ENCODE measurements around the gene MPP2.
"Not testable (repeated sequence)": the region's sequence is repeated elsewhere in the genome, so short reads cannot be mapped to it uniquely, and the experiment has no call there.

The MPP2 gene

DNA sequence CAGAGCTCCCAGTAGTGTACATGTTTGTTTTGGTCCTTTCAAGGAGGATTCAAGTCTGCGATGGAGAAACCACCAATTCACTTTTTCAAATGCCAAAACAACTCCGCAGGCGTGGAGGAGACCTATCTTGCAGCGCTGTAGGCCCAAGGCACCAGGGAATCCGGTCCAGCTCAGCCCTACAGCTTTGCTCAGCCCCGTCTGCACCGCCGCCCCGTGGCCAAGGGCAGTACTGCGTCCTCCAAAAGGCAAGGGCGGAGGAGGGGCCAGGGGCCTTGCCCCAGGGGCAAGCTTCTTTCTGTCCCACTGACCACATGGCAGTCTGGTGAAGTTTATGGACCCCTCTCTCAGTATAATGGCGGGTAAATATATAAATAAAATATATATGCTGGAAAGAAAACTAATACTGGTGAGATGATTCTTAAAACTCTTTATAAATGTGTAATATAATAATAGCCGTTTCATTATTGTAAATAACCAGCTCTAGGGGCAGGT lies 61.1 kb downstream of the MPP2 start:
- peak; percentile 49 to 63 for DNase-seq (ENCODE audit: low read depth in 2 of 2)

DNA sequence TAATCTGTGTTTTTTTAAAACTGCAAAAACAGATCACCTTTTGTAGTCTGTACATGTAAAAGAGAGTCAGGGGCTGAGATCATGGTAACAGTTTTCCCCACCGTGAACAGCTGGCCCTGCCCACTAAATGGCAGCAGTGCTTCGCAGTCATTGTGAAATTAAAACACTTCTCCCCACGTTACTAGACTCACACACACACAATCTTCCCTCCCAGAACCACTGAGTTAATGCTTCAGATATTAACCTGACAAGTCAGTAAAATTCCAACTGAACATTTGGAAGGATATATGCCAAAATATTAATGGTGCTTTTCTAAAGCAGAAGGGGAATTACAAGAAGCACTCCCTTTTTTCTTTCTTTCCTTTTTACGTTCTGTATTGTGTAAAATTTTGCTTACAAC lies 61.6 kb downstream of the MPP2 start:
- DNase-seq (ENCODE audit: low read depth in 2 of 2), result no peak

DNA sequence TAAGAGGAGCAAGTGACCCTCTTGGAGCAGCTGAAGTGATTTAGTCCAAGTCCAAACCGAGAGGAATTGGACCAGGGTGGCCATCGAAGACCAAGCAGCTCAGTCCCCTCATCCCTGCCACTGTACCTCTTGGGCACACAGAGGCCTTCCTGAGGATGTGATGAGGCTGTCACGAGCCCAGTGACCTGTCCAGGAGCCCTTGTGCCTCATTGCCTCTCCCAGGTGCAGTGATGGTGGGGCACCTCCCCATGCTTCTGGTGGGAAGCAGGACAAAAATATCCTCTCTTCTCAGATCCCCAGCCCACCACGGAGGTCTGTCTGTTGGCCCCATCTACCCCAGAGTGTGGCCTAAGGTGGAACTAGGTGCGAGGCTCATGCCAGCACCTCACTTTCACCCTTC lies 63.1 kb downstream of the MPP2 start:
- DNase-seq (ENCODE audit: low read depth in 2 of 2), result no peak

DNA sequence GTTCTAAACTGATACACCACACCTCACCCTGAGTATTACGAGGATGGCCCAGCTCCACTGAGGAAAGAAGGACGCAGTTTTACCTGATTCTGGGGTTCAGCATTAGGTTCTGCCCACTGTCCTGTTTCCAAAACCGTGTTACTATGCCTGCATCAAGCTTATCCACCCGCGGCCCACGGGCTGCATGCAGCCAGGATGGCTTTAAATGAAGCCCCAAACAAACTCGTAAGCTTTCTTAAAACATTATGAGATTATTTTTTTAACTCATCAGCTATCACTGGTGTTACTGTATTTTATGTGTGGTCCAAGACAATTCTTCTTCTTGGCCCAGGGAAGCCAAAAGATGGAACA lies 64.4 kb downstream of the MPP2 start:
- DNase-seq (ENCODE audit: low read depth in 2 of 2), result no peak

DNA sequence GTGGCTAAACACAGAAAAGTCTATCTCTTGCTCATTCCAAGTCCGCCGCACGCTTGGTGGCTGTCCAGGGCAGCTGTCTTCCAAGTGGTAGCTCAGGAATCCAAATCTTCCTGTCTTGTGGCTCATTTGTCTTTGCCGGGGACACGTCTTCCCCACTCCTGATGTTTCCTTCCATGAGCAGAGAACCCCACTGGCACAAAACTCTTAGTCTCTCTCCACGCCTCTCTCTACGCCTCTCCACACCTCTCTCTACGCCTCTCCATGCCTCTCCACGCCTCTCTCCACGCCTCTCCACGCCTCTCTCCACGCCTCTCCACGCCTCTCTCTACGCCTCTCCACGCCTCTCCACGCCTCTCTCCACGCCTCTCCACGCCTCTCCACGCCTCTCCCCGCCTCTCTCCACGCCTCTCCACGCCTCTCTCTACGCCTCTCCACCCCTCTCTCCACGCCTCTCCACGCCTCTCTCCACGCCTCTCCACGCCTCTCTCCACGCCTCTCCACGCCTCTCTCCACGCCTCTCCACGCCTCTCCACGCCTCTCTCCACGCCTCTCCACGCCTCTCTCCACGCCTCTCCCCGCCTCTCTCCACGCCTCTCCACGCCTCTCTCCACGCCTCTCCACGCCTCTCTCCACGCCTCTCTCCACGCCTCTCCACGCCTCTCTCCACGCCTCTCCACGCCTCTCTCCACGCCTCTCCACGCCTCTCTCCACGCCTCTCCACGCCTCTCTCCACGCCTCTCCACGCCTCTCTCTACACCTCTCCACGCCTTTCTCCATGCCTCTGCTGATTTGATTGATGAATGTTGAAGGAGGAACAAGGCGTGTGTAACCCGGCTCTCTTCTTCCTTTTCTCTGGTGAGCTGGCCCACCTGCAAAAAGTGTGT lies 65.0 kb downstream of the MPP2 start:
- DNase-seq (ENCODE audit: low read depth in 2 of 2), result not testable (repeated sequence)

DNA sequence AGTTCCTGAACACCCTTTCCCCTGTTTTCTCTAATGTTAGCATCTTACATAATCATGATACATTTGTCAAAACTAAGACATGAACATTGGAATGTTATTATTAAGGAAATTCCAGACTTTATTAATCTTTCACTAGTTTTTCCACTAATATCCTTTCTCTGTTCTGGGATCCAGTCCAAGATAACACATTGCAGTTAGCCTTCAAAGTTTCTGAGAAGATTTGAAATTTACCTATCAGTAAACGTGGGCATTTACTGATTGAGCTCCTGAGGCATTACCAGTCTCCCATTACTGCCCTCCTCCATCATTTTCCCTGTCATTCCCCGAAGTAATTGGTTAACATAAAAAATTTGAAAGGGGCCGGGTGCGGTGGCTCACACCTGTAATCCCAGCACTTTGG lies 66.1 kb downstream of the MPP2 start:
- no peak for DNase-seq (ENCODE audit: low read depth in 2 of 2)

DNA sequence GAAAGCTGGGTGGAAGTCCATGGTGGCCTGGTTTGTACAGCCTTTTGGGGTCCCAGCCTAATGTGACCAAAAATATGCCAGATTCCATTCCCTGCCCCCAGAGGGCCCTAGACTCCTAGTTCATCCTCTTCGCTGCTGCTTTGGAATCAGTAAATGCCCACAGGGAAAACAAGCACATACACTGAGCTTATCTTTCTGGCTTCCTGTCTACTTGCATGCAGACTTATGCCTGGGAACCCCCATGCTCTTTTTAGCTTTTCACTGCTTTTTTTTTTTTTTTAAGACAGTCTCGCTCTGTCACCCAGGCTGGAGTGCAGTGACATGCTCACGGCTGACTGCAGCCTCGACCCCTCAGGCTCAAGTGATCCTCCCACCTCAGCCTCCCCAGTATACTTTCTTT lies 66.5 kb downstream of the MPP2 start:
- DNase-seq (ENCODE audit: low read depth in 2 of 2), result no peak

DNA sequence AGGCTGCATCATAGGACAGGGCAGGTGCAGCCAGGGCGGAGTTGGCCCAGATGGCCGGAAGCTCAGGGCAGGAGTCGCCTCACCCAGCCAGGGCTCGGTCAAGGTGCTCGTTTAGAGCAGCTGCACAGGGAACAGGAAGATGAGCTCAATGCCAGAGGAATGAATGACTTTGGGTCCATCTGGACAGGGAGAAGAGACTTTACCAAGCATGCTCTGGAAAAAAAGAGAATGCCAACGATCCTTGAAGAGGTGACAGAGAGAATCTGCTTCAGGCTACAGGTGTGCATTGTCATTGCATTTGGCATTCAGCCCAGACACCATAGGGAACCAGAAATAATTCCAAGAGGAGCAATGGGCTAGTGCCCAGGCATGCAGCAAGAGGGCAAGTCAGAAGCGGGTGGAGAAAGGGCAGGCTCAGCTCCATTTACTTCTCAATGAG lies 67.6 kb downstream of the MPP2 start:
- no peak for DNase-seq (ENCODE audit: low read depth in 2 of 2)

DNA sequence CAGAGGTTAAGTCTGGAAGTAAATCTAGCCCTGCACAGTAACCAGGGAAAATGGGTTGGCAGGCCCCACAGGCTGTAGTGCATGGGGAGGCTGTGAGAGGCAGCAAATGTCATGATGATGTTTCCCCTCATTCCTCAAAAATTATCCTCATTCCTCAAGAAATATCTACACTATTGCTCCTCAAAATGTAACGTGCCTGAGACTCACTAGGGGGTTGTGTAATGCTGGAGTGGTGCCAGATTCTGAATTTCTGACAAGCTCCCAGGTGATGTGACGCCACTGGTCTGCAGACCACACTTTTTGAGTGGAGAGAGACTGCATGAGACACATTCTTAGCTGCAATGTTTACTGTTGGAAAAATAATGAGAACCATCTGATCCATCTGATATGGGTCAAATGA lies 73.2 kb downstream of the MPP2 start:
- no peak for DNase-seq (ENCODE audit: low read depth in 2 of 2)

DNA sequence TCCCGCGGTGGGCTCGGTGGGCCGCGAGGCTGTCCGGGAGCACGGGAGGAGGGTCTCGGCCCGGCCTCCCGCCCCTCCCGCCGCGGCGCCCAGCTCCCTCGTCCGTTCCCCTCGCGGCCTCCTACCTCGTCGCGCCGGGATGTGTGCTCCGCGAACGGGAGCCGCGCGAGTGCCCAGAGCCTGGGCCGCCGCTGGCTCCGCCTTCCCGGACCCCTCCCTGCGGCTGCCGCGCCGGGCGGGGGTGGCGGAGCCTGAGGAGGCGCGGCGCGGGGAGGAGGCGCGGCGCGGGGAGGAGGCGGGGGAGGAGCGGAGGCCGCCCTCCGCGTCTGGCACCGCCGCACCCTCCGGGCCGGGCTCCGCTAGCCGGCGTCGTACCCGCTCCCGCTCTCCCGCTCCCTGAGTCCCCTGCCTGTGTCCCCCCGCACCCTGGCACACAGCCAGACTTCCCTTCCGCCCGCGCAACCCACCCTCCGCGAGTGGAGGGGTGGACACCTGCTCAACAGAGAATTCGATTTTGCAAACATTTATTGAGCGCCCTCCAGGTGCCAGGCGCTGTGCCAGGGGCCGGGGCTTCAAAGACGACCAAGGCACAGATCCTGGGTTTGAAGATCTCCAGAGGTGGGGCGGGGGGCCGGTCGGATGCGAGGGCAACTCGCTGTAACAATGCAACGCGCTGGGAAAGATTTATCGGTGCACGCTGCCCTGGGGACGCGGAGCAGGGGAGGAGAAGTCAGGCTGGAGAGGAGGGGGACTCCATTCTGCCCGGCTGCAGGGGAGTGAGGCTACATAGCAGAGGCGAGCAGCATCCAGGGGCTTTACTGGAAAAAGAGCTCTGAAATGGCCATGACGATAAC lies 74.1 kb downstream of the MPP2 start, which contains the start of gene MPP3:
Gene MPP3, minus strand, starts transcription at position 171 of the 854 bp plus-strand sequence. CDS start 1,240 bp downstream, outside the sequence.
- DNase-seq (ENCODE audit: low read depth in 2 of 2), result no peak

DNA sequence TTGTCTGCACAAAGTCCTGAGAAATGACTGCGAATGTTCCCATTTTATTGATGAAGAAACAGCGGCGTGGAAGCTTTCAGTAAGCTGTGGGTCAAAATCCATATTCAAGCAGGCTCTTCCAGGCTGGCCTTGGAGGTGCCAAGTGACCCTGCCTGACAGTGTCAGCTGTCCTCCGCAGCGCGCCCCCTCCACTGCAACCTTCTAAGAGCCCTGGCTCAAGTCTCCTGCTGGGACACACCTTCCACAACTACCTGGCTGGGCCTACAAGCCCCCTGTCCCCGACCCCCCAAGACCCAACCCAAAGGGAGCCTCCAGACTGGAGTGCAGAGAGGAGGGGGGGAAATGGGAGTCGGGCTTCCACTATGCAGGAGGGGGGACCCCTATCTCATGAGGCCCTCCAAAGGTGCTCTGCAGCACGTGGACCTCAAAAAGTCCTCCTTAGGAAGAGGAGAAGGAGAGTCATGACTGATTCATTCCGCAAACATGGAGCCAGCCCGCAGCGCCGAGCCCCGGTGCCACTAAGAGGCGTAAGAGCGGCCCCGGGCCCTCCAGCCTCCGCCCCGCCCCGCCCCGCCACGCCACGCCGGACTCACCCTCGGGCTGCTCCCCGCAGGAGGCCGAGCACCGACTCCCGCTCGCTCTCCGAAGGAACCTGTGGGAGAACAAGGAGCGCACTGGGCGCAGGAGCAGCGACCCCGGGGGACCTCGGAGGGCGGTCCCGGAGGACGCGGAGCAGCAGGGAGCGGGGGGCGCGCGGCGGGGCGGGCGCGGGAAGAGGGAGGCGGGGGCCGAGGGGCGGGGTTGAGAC lies 75.0 kb downstream of the MPP2 start:
- no peak for DNase-seq (ENCODE audit: low read depth in 2 of 2)

DNA sequence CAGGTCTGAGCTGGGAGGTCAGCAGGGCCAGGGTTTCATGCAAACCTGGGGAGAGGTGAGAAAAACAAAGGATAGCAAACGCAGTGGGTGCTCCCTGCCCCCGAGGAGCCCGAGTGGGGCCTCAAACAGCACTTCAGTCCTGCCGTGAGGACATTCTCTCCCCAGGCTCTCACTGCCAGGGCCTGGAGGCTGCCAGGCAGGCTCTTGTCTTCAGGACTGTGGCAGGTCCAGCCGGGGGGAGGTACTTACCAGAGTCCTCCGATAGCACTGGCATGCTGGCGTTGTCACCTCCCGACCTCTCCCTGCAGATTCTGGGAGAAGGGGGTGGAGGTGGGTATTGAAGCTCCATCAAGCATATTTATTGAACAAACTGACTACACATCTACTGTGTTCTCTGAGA lies 75.7 kb downstream of the MPP2 start:
- no peak for DNase-seq (ENCODE audit: low read depth in 2 of 2)

DNA sequence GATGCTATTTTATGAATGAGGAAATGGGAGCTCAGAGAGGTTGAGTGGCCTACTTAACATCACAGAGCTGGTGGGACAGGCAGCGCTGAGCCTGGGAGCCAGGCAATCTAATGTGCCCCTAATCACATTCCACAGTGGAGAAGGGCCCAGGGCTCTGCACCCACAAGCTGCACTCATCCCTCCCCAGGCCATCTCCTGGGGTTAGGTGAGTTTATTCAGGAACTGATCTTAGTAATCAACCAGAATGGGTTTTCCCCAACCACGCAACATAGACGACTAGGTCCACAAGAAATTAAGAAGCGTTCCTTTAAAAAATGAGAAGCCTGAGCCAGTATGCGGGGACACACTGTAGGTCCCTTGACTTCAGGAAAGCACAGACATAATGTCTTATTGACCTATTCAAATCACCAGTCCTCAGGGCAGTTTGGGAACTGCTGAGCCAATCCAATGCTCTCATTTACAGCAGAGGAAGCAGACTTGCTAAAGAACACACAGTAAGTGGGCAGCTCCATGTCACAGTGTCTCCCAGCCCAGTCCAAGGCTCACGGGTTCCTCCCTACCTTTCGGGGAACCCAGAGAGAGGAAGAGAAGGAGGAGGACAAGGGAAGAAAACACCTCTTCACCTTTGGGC lies 76.7 kb downstream of the MPP2 start:
- no peak for DNase-seq (ENCODE audit: low read depth in 2 of 2)

DNA sequence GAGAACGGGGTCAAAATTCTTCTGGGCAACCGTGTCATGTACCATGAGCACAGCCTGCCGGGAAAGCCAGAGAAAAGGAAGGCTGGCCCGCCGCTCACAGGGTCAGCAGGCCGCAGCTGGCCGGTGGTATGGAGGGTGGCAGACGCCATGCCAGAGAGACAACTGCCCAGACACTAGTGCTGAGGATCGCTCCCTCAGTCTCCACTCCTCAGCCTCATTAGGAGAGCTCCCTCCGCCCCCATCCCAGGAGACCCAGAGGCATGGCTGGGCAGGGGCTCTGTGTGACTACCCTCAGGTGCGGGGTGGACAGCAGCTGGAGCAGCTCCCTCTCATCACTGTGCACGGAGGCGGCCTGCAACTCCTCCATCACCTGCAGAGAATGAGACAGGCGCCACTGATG lies 77.6 kb downstream of the MPP2 start:
- no peak for DNase-seq (ENCODE audit: low read depth in 2 of 2)

DNA sequence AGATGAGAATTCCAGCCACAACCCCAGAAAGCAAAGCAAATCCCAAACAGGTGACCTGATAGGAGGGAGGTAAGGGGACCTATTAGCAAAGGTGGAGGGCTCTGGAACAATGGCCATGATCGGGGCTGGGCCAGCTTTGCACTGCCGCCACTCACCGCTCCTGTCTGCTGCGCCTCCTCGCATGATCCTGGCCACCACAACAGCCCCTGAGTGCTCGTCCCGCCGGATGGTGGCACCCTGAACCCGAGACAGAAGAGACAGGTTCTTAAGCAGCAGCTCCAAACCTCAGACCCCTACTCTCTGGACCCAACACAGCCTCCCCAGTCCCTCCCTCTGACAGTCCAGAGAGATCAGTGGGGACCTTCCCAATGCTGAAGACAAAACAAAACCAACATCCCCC lies 79.7 kb downstream of the MPP2 start:
- DNase-seq (ENCODE audit: low read depth in 2 of 2), result no peak

DNA sequence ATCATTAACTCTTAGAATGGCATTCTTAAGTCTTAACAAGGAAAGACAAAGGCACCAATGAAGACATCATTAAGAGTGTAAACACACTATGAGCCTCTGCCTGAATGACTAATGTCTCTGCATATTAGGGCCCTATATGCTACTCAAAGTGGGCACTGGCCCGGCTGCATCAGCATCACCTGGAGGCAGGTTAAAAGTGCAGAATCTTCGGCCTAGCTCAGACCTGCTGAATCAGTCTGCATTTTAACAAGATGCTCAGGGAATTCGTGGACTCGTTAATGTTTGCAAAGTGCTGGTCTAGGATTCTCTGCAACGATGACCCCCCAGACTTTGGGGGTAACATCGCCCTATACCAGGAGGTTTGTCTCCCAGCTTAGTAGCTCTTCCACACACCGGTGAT lies 81.1 kb downstream of the MPP2 start:
- DNase-seq (ENCODE audit: low read depth in 2 of 2), result no peak

DNA sequence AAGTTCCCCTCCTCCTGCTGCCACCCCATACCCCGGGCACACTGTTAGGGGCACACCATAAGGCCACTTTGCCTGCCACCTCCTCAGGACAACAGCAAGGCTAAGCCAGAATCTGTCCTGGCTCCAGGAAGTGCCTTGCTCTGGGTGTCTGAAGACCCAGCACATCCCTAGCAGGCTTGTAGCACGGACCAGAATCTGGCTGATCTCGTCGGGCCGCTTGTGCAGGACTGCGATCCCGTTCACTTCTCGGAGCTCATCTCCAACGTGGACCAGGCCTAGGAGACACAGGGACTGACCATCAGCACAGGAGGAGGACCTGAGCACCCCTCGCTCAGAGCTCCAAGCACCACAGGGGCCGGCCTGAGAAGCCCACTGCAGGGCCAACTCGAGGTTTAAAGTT lies 81.8 kb downstream of the MPP2 start:
- no peak for DNase-seq (ENCODE audit: low read depth in 2 of 2)
